GM23338 (cell line): Measurements from ENCODE around the gene HMGCLL1. TPM values are rescaled to one million over a fixed set of nuclear protein-coding genes. Genes with fewer than 3 reads are reported as not detected.

Source experiments
- ATAC-seq: fragments of 200-7000 bp; cut with Tn5 transposase; 3 replicates; pipeline ENCODE4 v1.9.1; 2020
- DNase-seq: peaks from one replicate; pipeline ENCODE4 v3.0.0-alpha.2; 2015; ENCODE audit warnings: low spot score
- H2AFZ ChIP-seq: fragments of 200-600 bp; sonication (generic); 2 replicates; pipeline ENCODE4 v1.8.0; 2016; ENCODE audit warnings: antibody characterized with exemption, mild to moderate bottlenecking, moderate library complexity
- H3F3A ChIP-seq: fragments of 200-600 bp; sonication (generic); replicated peaks from 2 replicates; pipeline ENCODE4 v1.8.0; 2017; ENCODE audit warnings: antibody characterized with exemption, mixed run types, low read depth
- H3K27ac ChIP-seq: fragments of 200-600 bp; sonication (generic); 2 replicates; pipeline ENCODE4 v1.6.1; 2016; ENCODE audit warnings: low read depth
- H3K27me3 ChIP-seq: fragments of 200-600 bp; sonication (generic); 2 replicates; pipeline ENCODE4 v1.8.0; 2016; ENCODE audit warnings: mild to moderate bottlenecking, mixed run types, moderate library complexity; ENCODE audit not compliant: insufficient read depth
- H3K36me3 ChIP-seq: fragments of 200-600 bp; sonication (generic); 2 replicates; pipeline ENCODE4 v1.8.0; 2016; ENCODE audit warnings: mild to moderate bottlenecking; ENCODE audit not compliant: insufficient read depth
- H3K4me1 ChIP-seq: fragments of 200-600 bp; sonication (generic); 2 replicates; pipeline ENCODE4 v1.8.0; 2016; ENCODE audit warnings: mild to moderate bottlenecking, moderate library complexity; ENCODE audit not compliant: insufficient read depth
- H3K4me2 ChIP-seq: fragments of 200-600 bp; sonication (generic); 2 replicates; pipeline ENCODE4 v1.7.1; 2017; ENCODE audit warnings: mixed run types
- H3K4me3 ChIP-seq: fragments of 200-600 bp; sonication (generic); 2 replicates; pipeline ENCODE4 v1.6.1; 2016; ENCODE audit warnings: mixed run types
- H3K79me2 ChIP-seq: fragments of 200-600 bp; sonication (generic); replicated peaks from 2 replicates; pipeline ENCODE4 v1.8.0; 2017; ENCODE audit warnings: mild to moderate bottlenecking; ENCODE audit not compliant: insufficient read depth
- H3K9me2 ChIP-seq: fragments of 200-600 bp; sonication (generic); 2 replicates; pipeline ENCODE4 v1.8.0; 2017; ENCODE audit not compliant: insufficient read depth
- H4K20me1 ChIP-seq: fragments of 200-600 bp; sonication (generic); replicated peaks from 2 replicates; pipeline ENCODE4 v1.8.0; 2017; ENCODE audit warnings: mild to moderate bottlenecking; ENCODE audit not compliant: insufficient read depth
- H3K27ac Mint-ChIP-seq: 2 replicates; pipeline ENCODE4 v1.8.0; 2020; ENCODE audit warnings: inconsistent platforms, mild to moderate bottlenecking, moderate library complexity, mixed read lengths
- H3K27me3 Mint-ChIP-seq: 3 replicates; pipeline ENCODE4 v1.8.0; 2022; ENCODE audit warnings: low read depth, mild to moderate bottlenecking, moderate library complexity, mixed read lengths, inconsistent platforms; ENCODE audit not compliant: insufficient read depth, poor library complexity
- H3K36me3 Mint-ChIP-seq: 3 replicates; pipeline ENCODE4 v1.8.0; 2021; ENCODE audit warnings: low read depth, mild to moderate bottlenecking, inconsistent platforms, moderate library complexity, mixed read lengths
- H3K4me1 Mint-ChIP-seq: 3 replicates; pipeline ENCODE4 v1.8.0; 2020; ENCODE audit warnings: mild to moderate bottlenecking, inconsistent platforms, mixed read lengths
- H3K4me3 Mint-ChIP-seq: 3 replicates; pipeline ENCODE4 v1.8.0; 2021; ENCODE audit warnings: moderate library complexity, mild to moderate bottlenecking, inconsistent platforms, mixed read lengths
- H3K9me3 Mint-ChIP-seq: 3 replicates; pipeline ENCODE4 v1.8.0; 2020; ENCODE audit warnings: moderate library complexity, mild to moderate bottlenecking, inconsistent platforms, mixed read lengths
- EZH2phosphoT487 ChIP-seq: fragments of 200-600 bp; sonication (generic); IDR thresholded peaks from one replicate; pipeline ENCODE4 v1.8.1; 2018; ENCODE audit warnings: antibody characterized with exemption; ENCODE audit not compliant: unreplicated experiment
- POLR2AphosphoS5 ChIP-seq: IDR thresholded peaks from 2 replicates; pipeline ENCODE4 v1.6.1; 2016; ENCODE audit warnings: antibody characterized with exemption, low read depth
- polyA plus RNA-seq: library from polyadenylated mRNA; unstranded; fragments of >200 nt; fragmentation: Nextera tagmentation; extraction: Ambion mirVana; gene quantifications from 2 replicates; pipeline ENCODE4 v1.2.1, GENCODE V29; 2016
- total RNA-seq: library from RNA; depleted of rRNA; stranded (reverse); fragments of >200 nt; shearing (Covaris generic); gene quantifications from 2 replicates; pipeline ENCODE4 v1.2.3, GENCODE V29; 2014
- TF ChIP-seq, protein P1 (sequence below), 2 experiments: fragments of 200-600 bp in 1 of 2; sonication (generic) in 1 of 2; conservative IDR thresholded peaks; 2 replicates each; pipeline versions ENCODE4 v1.5.1 to v1.6.1; 2016 to 2017; ENCODE audit warnings: antibody characterized with exemption in 2 of 2, low read depth in 2 of 2, mild to moderate bottlenecking in 2 of 2, moderate library complexity in 1 of 2
- TF ChIP-seq, protein P2 (sequence below): IDR thresholded peaks from 2 replicates; pipeline ENCODE4 v1.6.1; 2016; ENCODE audit warnings: antibody characterized with exemption

HMGCLL1 gene
- total and polyA plus RNA-seq, 2 experiments from 2014 or later, result 0.24 TPM; not detected in 1

DNA sequence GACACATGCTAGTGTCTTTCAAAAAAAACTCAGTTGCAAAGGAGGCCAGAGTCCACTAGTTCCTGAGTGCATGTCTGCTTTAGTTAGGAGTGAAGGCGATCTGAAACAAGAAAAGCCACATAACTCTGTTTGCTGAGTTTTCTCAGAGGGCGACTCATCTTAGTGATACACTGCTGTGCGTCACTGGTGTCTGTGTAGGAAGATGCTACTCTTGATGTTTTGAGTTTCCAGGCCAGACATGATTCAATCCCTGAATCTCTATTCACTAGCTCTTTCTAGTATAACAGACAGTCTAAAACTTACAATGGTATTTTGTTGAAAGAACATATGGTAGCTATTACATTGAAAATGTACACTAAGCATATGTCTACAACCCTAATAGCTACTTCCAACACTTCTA lies 190.8 kb downstream of the HMGCLL1 start:
- DNase-seq, result no peak
- Histone ChIP-seq H2AFZ (no peak overlapping the region), H3K27me3 (no peaks in the 10 kb centered on the region), H4K20me1 (no peaks in the 10 kb centered on the region), H3K79me2 (no peaks in the 10 kb centered on the region), H3K27ac (no peak overlapping the region), H3F3A (no peaks in the 10 kb centered on the region), H3K36me3 (no peaks in the 10 kb centered on the region), H3K4me1 (peaks cover 7% of the 10 kb centered on the region; the same call in 1 of the 2 replicates), H3K4me2 (no peak overlapping the region), H3K4me3 (no peak overlapping the region), H3K9me2 (no peaks in the 10 kb centered on the region)
- ATAC-seq, result no peak
- H3K9me3 Mint-ChIP-seq, result no peaks in the 10 kb centered on the region
- H3K4me1 Mint-ChIP-seq, result peaks cover 12% of the 10 kb centered on the region
- no peaks in the 10 kb centered on the region for H3K36me3 Mint-ChIP-seq
- TF ChIP-seq POLR2AphosphoS5 (no peak), EZH2phosphoT487 (no peak)
- TF ChIP-seq, protein P1, sequence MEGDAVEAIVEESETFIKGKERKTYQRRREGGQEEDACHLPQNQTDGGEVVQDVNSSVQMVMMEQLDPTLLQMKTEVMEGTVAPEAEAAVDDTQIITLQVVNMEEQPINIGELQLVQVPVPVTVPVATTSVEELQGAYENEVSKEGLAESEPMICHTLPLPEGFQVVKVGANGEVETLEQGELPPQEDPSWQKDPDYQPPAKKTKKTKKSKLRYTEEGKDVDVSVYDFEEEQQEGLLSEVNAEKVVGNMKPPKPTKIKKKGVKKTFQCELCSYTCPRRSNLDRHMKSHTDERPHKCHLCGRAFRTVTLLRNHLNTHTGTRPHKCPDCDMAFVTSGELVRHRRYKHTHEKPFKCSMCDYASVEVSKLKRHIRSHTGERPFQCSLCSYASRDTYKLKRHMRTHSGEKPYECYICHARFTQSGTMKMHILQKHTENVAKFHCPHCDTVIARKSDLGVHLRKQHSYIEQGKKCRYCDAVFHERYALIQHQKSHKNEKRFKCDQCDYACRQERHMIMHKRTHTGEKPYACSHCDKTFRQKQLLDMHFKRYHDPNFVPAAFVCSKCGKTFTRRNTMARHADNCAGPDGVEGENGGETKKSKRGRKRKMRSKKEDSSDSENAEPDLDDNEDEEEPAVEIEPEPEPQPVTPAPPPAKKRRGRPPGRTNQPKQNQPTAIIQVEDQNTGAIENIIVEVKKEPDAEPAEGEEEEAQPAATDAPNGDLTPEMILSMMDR (conservative IDR thresholded peaks at IDR 0.05; ENCODE audit: low read depth in 2 of 2), result no peak
- TF ChIP-seq, protein P2, sequence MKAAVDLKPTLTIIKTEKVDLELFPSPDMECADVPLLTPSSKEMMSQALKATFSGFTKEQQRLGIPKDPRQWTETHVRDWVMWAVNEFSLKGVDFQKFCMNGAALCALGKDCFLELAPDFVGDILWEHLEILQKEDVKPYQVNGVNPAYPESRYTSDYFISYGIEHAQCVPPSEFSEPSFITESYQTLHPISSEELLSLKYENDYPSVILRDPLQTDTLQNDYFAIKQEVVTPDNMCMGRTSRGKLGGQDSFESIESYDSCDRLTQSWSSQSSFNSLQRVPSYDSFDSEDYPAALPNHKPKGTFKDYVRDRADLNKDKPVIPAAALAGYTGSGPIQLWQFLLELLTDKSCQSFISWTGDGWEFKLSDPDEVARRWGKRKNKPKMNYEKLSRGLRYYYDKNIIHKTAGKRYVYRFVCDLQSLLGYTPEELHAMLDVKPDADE, result no peak
- peaks cover 2% of the 10 kb centered on the region for H3K27me3 Mint-ChIP-seq
- H3K27ac Mint-ChIP-seq, result no peak overlapping the region; the same call in 1 of the 2 replicates
- no peak overlapping the region for H3K4me3 Mint-ChIP-seq
